Ishikawa (cell line): ENCODE measurements around the gene FAM216A.

Experiments
- CEBPB ChIP-seq: IDR thresholded peaks from 2 replicates; pipeline ENCODE4 v1.6.1; 2012
- CREB1 ChIP-seq: IDR thresholded peaks from 2 replicates; pipeline ENCODE4 v1.6.1; 2012; ENCODE audit warnings: low read depth
- EGR1 ChIP-seq: IDR thresholded peaks from 2 replicates; pipeline ENCODE4 v1.6.1; 2012
- EP300 ChIP-seq: IDR thresholded peaks from 2 replicates; pipeline ENCODE4 v1.6.1; 2012; ENCODE audit warnings: borderline replicate concordance
- FOXM1 ChIP-seq: IDR thresholded peaks from 2 replicates; pipeline ENCODE4 v1.6.1; 2012; ENCODE audit warnings: low read depth, borderline replicate concordance
- NFIC ChIP-seq: IDR thresholded peaks from 2 replicates; pipeline ENCODE4 v1.6.1; 2012
- RAD21 ChIP-seq: IDR thresholded peaks from 2 replicates; pipeline ENCODE4 v1.6.1; 2012; ENCODE audit warnings: low read depth
- TAF1 ChIP-seq: IDR thresholded peaks from 2 replicates; pipeline ENCODE4 v1.6.1; 2012; ENCODE audit warnings: low read depth, mild to moderate bottlenecking
- TCF12 ChIP-seq: IDR thresholded peaks from 2 replicates; pipeline ENCODE4 v1.6.1; 2012; ENCODE audit warnings: low read depth
- TEAD4 ChIP-seq: IDR thresholded peaks from 2 replicates; pipeline ENCODE4 v1.6.1; 2012
- YY1 ChIP-seq: IDR thresholded peaks from 2 replicates; pipeline ENCODE4 v1.6.1; 2012; ENCODE audit warnings: low read depth
- TF ChIP-seq, protein P1 (sequence below): IDR thresholded peaks from 2 replicates; pipeline ENCODE4 v1.6.1; 2012
- TF ChIP-seq, protein P2 (sequence below): IDR thresholded peaks from 2 replicates; pipeline ENCODE4 v1.6.1; 2012; ENCODE audit warnings: low read depth, mild to moderate bottlenecking
- TF ChIP-seq, protein P3 (sequence below): IDR thresholded peaks from 2 replicates; pipeline ENCODE4 v1.6.1; 2012

DNA sequence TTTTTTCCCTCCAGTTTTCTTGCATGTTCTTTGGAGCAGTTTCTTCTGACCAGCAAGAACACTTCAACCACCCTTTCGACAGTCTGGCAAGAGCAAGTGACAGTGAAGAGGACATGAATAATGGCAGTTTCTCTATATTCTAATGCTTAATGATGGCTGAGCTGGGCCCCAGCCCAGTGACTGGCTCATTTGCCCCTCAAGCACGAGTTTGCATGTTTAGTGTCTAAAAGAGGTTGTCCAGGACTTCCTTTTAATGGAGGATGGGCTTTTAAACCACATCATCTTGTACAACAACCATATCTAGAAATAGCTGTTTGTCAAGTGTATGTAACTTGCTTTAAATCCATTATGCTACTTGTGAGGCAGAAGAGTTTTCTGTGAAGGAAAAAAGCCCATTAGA, 61.9 kb downstream of the FAM216A start:
- TF ChIP-seq, protein P1, sequence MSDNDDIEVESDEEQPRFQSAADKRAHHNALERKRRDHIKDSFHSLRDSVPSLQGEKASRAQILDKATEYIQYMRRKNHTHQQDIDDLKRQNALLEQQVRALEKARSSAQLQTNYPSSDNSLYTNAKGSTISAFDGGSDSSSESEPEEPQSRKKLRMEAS: no peak
- TF ChIP-seq EGR1 (no peak), EP300 (no peak), CREB1 (no peak), CEBPB (no peak), RAD21 (no peak), YY1 (no peak), TEAD4 (no peak), TAF1 (no peak), NFIC (no peak), FOXM1 (no peak), TCF12 (no peak)
- TF ChIP-seq, protein P2, sequence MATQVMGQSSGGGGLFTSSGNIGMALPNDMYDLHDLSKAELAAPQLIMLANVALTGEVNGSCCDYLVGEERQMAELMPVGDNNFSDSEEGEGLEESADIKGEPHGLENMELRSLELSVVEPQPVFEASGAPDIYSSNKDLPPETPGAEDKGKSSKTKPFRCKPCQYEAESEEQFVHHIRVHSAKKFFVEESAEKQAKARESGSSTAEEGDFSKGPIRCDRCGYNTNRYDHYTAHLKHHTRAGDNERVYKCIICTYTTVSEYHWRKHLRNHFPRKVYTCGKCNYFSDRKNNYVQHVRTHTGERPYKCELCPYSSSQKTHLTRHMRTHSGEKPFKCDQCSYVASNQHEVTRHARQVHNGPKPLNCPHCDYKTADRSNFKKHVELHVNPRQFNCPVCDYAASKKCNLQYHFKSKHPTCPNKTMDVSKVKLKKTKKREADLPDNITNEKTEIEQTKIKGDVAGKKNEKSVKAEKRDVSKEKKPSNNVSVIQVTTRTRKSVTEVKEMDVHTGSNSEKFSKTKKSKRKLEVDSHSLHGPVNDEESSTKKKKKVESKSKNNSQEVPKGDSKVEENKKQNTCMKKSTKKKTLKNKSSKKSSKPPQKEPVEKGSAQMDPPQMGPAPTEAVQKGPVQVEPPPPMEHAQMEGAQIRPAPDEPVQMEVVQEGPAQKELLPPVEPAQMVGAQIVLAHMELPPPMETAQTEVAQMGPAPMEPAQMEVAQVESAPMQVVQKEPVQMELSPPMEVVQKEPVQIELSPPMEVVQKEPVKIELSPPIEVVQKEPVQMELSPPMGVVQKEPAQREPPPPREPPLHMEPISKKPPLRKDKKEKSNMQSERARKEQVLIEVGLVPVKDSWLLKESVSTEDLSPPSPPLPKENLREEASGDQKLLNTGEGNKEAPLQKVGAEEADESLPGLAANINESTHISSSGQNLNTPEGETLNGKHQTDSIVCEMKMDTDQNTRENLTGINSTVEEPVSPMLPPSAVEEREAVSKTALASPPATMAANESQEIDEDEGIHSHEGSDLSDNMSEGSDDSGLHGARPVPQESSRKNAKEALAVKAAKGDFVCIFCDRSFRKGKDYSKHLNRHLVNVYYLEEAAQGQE: no peak
- TF ChIP-seq, protein P3, sequence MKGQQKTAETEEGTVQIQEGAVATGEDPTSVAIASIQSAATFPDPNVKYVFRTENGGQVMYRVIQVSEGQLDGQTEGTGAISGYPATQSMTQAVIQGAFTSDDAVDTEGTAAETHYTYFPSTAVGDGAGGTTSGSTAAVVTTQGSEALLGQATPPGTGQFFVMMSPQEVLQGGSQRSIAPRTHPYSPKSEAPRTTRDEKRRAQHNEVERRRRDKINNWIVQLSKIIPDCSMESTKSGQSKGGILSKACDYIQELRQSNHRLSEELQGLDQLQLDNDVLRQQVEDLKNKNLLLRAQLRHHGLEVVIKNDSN: no peak
